OCI-LY3 (cell line): Measurements from ENCODE around the gene AXIN1.
A peak's percentile ranks its signal among the peaks of the same experiment; 100 is the strongest.
"Not testable (repeated sequence)": the region's sequence is repeated elsewhere in the genome, so short reads cannot be mapped to it uniquely, and the experiment has no call there.

Experiments used
- H2AFZ ChIP-seq: fragments of 200-600, 300-600 bp; shearing (Covaris generic); 2 replicates; pipeline ENCODE4 v1.6.0; 2014; ENCODE audit warnings: antibody characterized with exemption, low read depth, low read length
- H3K27ac ChIP-seq: fragments of 200-600, 300-600 bp; sonication (generic); 2 replicates; pipeline ENCODE4 v1.5.1; 2014; ENCODE audit warnings: mild to moderate bottlenecking, low read length, moderate library complexity, mixed read lengths
- H3K27me3 ChIP-seq: fragments of 200-600, 300-600 bp; sonication (generic); 2 replicates; pipeline ENCODE4 v1.6.1; 2014; ENCODE audit warnings: low read depth, low read length, mixed read lengths
- H3K36me3 ChIP-seq: fragments of 200-600, 300-600 bp; sonication (generic); replicated peaks from 2 replicates; pipeline ENCODE3; 2014; ENCODE audit warnings: low read depth, low read length, mixed read lengths
- H3K4me1 ChIP-seq: fragments of 300-600, 200-600 bp; sonication (generic); 2 replicates; pipeline ENCODE4 v1.6.1; 2014; ENCODE audit warnings: low read length, mixed read lengths
- H3K4me2 ChIP-seq: fragments of 200-600, 300-600 bp; sonication (generic); 2 replicates; pipeline ENCODE4 v1.6.1; 2014; ENCODE audit warnings: low read length, mixed read lengths
- H3K4me3 ChIP-seq: fragments of 300-600, 200-600 bp; sonication (generic); 2 replicates; pipeline ENCODE4 v1.5.1; 2014; ENCODE audit warnings: antibody characterized with exemption, mild to moderate bottlenecking, low read length, moderate library complexity
- H3K79me2 ChIP-seq: fragments of 300-600, 200-600 bp; shearing (Covaris generic); 2 replicates; pipeline ENCODE4 v1.6.1; 2014; ENCODE audit warnings: mild to moderate bottlenecking, low read length, mixed read lengths
- H3K9ac ChIP-seq: fragments of 300-600, 200-600 bp; shearing (Covaris generic); 2 replicates; pipeline ENCODE4 v1.6.0; 2014; ENCODE audit warnings: mild to moderate bottlenecking, low read length, moderate library complexity
- H3K9me3 ChIP-seq: fragments of 200-600, 300-600 bp; shearing (Covaris generic); 2 replicates; pipeline ENCODE4 v1.6.1; 2014; ENCODE audit warnings: low read length, mixed read lengths; ENCODE audit not compliant: insufficient read depth
- H4K20me1 ChIP-seq: fragments of 200-600, 300-600 bp; sonication (generic); 2 replicates; pipeline ENCODE4 v1.6.1; 2016; ENCODE audit warnings: low read length, mixed read lengths; ENCODE audit not compliant: insufficient read depth
- CTCF ChIP-seq: fragments of 200-600, 300-600 bp; sonication (generic); IDR thresholded peaks from 2 replicates; pipeline ENCODE4 v1.5.1; 2014; ENCODE audit warnings: antibody characterized with exemption, low read length, low read depth
- EZH2phosphoT487 ChIP-seq: fragments of 200-600 bp; shearing (Covaris generic); IDR thresholded peaks from 2 replicates; pipeline ENCODE4 v1.6.1; 2018; ENCODE audit warnings: antibody characterized with exemption, mixed run types, low read depth

AXIN1 gene

GRCh38 chr16:379961-380761, 27.6 kb upstream of the AXIN1 start:
- Histone ChIP-seq H3K27me3 (no peaks in the 10 kb centered on the region), H3K4me1 (peaks cover 16% of the 10 kb centered on the region), H3K4me3 (peak overlapping the region; percentile 96; the same call in 1 of the 2 replicates), H3K79me2 (peaks cover 7% of the 10 kb centered on the region; the same call in 1 of the 2 replicates), H3K27ac (no peak overlapping the region), H3K9ac (no peak overlapping the region), H3K4me2 (peak overlapping the region; percentile 100), H3K9me3 (no peaks in the 10 kb centered on the region), H4K20me1 (no peaks in the 10 kb centered on the region), H3K36me3 (no peaks in the 10 kb centered on the region), H2AFZ (no peak overlapping the region)
- TF ChIP-seq CTCF (no peak), EZH2phosphoT487 (no peak)

- no peak overlapping the region for H3K4me2 ChIP-seq
- H3K9ac ChIP-seq = no peak overlapping the region
- no peak overlapping the region for H2AFZ ChIP-seq
- peaks cover 7% of the 10 kb centered on the region; the same call in 1 of the 2 replicates for H3K79me2 ChIP-seq
- no peak for TF ChIP-seq CTCF
- no peak for TF ChIP-seq EZH2phosphoT487
- H3K4me1 ChIP-seq = peaks cover 16% of the 10 kb centered on the region
- no peaks in the 10 kb centered on the region for H3K36me3 ChIP-seq
- H3K9me3 ChIP-seq = no peaks in the 10 kb centered on the region
- H4K20me1 ChIP-seq = no peaks in the 10 kb centered on the region
- no peak overlapping the region for H3K4me3 ChIP-seq
- H3K27ac ChIP-seq = no peak overlapping the region
- H3K27me3 ChIP-seq = no peaks in the 10 kb centered on the region
Observed at GRCh38 chr16:379183-379960, 26.8 kb upstream of the AXIN1 start.

GRCh38 chr16:378821-379182, 26.3 kb upstream of the AXIN1 start:
- H3K36me3 ChIP-seq = no peaks in the 10 kb centered on the region
- H3K4me3 ChIP-seq = no peak overlapping the region
- H3K4me1 ChIP-seq = peaks cover 16% of the 10 kb centered on the region
- no peaks in the 10 kb centered on the region for H3K27me3 ChIP-seq
- H3K4me2 ChIP-seq = no peak overlapping the region
- no peak for TF ChIP-seq CTCF
- TF ChIP-seq EZH2phosphoT487 = no peak
- peaks cover 7% of the 10 kb centered on the region; the same call in 1 of the 2 replicates for H3K79me2 ChIP-seq
- H3K9ac ChIP-seq = no peak overlapping the region
- no peak overlapping the region for H2AFZ ChIP-seq
- H4K20me1 ChIP-seq = no peaks in the 10 kb centered on the region
- no peak overlapping the region for H3K27ac ChIP-seq
- no peaks in the 10 kb centered on the region for H3K9me3 ChIP-seq

GRCh38 chr16:378113-378820, 25.7 kb upstream of the AXIN1 start:
- H3K4me2 ChIP-seq, H2AFZ ChIP-seq, H3K9me3 ChIP-seq, H3K79me2 ChIP-seq, H3K4me3 ChIP-seq, H3K27ac ChIP-seq, H3K9ac ChIP-seq, H4K20me1 ChIP-seq, H3K27me3 ChIP-seq, H3K36me3 ChIP-seq: not testable (repeated sequence)
- peaks cover 12% of the 10 kb centered on the region for H3K4me1 ChIP-seq
